Cardiac fibroblast (primary cell): ENCODE measurements around the gene LIPG.
A peak's percentile ranks its signal among the peaks of the same experiment; 100 is the strongest.
"Not testable (repeated sequence)": the region's sequence is repeated elsewhere in the genome, so short reads cannot be mapped to it uniquely, and the experiment has no call there.

ENCODE experiments used
- DNase-seq, 2 donors: peaks; one replicate each; pipeline versions ENCODE4 v3.0.0 to v3.0.0-alpha.2; 2010; ENCODE audit warnings: low read depth in 2 of 2
- H3K4me3 ChIP-seq, 2 donors: replicated peaks in 1 of 2; 1 replicate in 1 of 2; 2 replicates in 1 of 2; pipeline ENCODE4 v1.5.1; 2011; ENCODE audit warnings: low read depth in 2 of 2, low read length in 2 of 2, mild to moderate bottlenecking in 2 of 2, moderate library complexity in 1 of 2
- CTCF ChIP-seq: IDR thresholded peaks from one replicate; pipeline ENCODE4 v1.5.1; 2011; ENCODE audit warnings: low read depth, mild to moderate bottlenecking, low read length, inconsistent platforms

LIPG gene

GRCh38 chr18:49559326-49559931, 2.4 kb upstream of the LIPG start:
- not testable (repeated sequence) for H3K4me3 ChIP-seq
- peak; percentile 72 for DNase-seq
- peak; percentile 56 for TF ChIP-seq CTCF

DNA sequence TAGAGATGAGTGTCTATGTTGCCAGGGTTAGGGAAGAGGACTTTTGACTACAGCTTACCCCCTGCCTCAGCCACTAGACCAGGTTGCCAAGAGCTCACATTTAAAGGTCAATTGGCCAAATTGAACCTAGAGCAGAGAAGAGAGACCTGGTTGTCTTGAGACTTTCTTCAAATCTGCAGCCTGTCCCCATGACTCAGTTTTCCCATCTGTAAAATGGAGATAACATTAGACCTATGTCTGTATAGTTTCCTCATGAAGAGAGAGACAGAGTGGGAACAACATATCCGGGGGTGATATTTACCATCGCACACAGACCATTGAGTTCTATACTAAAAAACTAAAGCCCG, 1.6 kb upstream of the LIPG start:
- peak overlapping the region in 1 of 2 donors; percentile 76 for H3K4me3 ChIP-seq
- TF ChIP-seq CTCF = no peak
- DNase-seq = no peak

DNA sequence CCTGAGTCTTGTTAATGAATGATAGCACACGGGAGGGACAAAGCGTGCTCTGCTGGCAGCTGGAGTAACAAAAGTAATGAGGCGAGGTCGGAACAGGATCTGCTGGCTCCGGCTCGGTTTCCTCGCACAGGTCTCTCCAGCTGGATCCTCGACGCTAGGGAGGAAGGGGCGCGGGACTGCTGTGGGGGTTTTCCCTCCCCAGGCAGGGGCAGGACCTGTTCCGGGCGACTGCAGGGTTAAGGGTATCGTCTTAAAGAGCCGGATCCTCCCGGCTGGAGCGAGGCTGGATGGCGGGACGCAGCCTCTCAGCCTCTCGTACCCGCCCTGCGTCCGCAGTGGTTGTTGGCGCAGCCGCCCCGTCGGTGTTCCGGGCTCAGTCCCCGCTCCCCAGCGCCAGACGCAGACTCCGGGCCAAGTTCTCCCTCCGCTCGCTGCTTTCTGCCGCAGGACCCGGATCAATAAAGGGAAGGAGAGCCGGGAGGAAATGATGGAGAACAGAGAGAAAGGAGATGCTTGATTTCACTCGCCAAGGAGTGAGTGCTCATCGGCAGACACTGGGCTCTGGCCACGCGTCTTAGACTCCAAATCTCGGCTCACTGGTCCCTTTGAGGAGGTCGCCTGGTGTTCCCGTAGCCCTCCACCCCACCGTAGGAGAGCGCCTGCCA, 1.1 kb upstream of the LIPG start:
- DNase-seq = peak; percentile 22 to 27

DNA sequence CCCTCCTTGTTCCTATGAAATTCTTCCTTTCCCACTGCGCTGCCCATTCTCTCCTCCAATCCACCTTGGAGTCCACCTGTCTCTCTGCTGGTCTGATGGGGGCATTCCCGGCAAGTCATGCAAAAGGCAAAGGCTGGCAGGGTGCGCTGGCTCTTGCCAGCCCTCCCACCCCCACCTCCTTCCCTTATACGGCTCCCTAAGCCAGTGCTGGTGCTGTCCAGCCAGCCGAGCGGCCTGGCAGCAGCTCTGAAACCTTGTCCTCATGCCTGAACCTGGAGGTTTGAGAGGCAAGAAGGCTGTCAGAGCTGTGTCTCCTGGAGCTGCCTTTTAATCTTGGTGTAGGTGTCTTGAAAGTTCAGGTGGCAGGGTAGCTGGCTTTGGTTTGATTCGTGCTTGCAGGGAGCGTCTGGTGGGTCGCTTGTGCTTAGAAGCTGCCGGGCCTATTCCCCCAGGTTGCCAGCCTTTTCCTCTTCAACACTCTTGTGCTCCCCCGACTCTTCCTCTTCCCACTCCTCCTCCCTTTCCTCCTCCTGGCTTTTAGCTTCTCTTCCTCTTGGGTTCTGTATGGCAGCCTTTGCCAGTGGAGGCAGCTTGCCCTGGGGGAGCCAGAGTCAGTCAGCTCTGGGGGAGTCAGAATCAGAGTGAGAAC, 748 bp downstream of the LIPG start:
- TF ChIP-seq CTCF = no peak
- peak in 1 of 2 donors; percentile 43 for DNase-seq
- H3K4me3 ChIP-seq = peak overlapping the region; percentile 60 to 76

More for the DNA sequence above, 1.1 kb upstream of the LIPG start:
- no peak for TF ChIP-seq CTCF
- H3K4me3 ChIP-seq = peak overlapping the region; percentile 60 to 76

DNA sequence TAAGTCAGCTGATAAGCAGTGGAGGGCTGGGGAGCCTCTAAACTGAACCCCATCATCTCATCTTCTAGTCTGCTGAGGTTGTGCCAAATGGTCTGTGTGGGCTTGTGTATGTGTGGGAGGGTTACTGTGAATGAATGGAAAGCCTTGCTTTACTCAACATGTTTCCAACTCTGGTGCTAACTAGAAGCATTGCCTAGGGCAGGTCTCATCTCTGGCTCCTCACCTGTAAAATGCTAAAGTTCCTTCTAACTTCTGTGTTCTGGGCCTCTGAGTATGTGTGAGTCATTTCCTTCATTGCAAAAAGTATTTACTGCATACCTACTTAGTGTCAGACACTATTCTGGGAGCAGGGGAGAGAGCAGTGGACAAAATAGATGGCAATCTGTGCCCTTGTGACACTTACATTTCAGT, 1.3 kb downstream of the LIPG start:
- TF ChIP-seq CTCF = no peak
- H3K4me3 ChIP-seq = peak overlapping the region; percentile 60 to 76
- DNase-seq = peak; percentile 19 to 43

GRCh38 chr18:49563701-49564517, 2.1 kb downstream of the LIPG start:
- TF ChIP-seq CTCF = no peak
- no peak for DNase-seq
- H3K4me3 ChIP-seq = peak overlapping the region; percentile 60 to 76
